GM21447 (cell line): ENCODE data around the gene TUFT1.
"Not testable (repeated sequence)": the region's sequence is repeated elsewhere in the genome, so short reads cannot be mapped to it uniquely, and the experiment has no call there.

ENCODE experiments used
- ATAC-seq: cut with Tn5 transposase; IDR thresholded peaks from one replicate; pipeline ENCODE4 v1.9.1; 2021; ENCODE audit not compliant: unreplicated experiment

TUFT1 gene

GRCh38 chr1:151578941-151579340, 38.8 kb downstream of the TUFT1 start:
- no peak for ATAC-seq

GRCh38 chr1:151579436-151580225, 39.5 kb downstream of the TUFT1 start:
- ATAC-seq, result no peak

GRCh38 chr1:151581451-151581850, 41.3 kb downstream of the TUFT1 start:
- no peak for ATAC-seq

GRCh38 chr1:151581921-151582320, 41.8 kb downstream of the TUFT1 start:
- no peak for ATAC-seq

- no peak for ATAC-seq
Observed at GRCh38 chr1:151583796-151584195, 43.7 kb downstream of the TUFT1 start.

- no peak for ATAC-seq
Observed at GRCh38 chr1:151584278-151584677, 44.2 kb downstream of the TUFT1 start.

GRCh38 chr1:151584780-151585179, 44.7 kb downstream of the TUFT1 start:
- no peak for ATAC-seq

- ATAC-seq, result no peak
Observed at GRCh38 chr1:151585622-151586021, 45.5 kb downstream of the TUFT1 start.

GRCh38 chr1:151590961-151591360, 50.9 kb downstream of the TUFT1 start:
- no peak for ATAC-seq

- ATAC-seq, result no peak
Observed at GRCh38 chr1:151593730-151594129, 53.6 kb downstream of the TUFT1 start.

GRCh38 chr1:151594143-151594625, 54.1 kb downstream of the TUFT1 start:
- no peak for ATAC-seq

- ATAC-seq, result no peak
Observed at GRCh38 chr1:151596166-151596953, 56.3 kb downstream of the TUFT1 start.

GRCh38 chr1:151602550-151602949, 62.4 kb downstream of the TUFT1 start:
- ATAC-seq, result not testable (repeated sequence)

- no peak for ATAC-seq
Observed at GRCh38 chr1:151604291-151604690, 64.2 kb downstream of the TUFT1 start.

GRCh38 chr1:151606384-151606783, 66.3 kb downstream of the TUFT1 start:
- no peak for ATAC-seq

- ATAC-seq, result no peak
Observed at GRCh38 chr1:151606857-151607256, 66.7 kb downstream of the TUFT1 start.

GRCh38 chr1:151610142-151610541, 70.0 kb downstream of the TUFT1 start:
- no peak for ATAC-seq

GRCh38 chr1:151611288-151611790, 71.2 kb downstream of the TUFT1 start:
- ATAC-seq, result no peak

GRCh38 chr1:151611832-151612500, 71.9 kb downstream of the TUFT1 start, which contains the start of gene SNX27:
Gene SNX27, plus strand, starts transcription at chr1:151612050. Its CDS starts 152 bp downstream, at chr1:151612202.
- ATAC-seq, result peak; percentile 90

- ATAC-seq, result peak; percentile 7
Observed at GRCh38 chr1:151612501-151613281, 72.6 kb downstream of the TUFT1 start.
